Activated naive CD4-positive, alpha-beta T cell treated with anti-CD3 and anti-CD28 coated beads, Interleukin-2, amount 50 U/mL, for 16 hours (primary cell): ENCODE data around the gene ZIC5.

Experiments
- DNase-seq: peaks from one replicate; pipeline ENCODE4 v3.0.0-alpha.2; 2020

The ZIC5 gene

DNA sequence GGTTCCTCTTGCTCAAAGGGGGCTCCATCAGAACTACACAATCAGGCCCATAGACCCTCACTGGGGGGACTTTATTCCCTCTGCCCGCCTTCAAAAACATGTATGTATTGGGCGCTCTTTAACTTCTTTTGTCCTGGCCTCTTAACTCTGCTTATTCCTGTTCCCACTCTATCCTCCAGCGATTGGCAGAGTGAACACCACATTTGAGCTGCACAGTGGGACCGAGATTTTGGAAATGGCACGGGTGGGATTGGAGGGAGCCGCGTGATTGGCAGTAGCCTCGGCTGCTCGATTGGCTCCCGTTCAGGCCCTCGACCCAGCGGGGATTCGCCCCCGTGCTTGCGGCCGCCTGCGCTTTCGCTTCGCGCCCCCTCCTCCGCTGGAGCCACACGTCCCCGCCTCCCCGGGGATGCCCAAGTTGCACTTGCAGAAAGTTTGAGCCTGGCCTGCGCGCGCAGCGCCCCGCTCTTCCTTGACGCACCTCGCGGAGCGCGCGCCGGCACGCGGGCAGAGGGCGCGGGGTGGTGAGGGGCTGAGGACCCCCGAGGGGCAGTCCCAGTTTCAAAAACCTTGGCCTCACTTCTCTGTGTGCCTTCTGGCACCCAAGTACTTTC is at the start of gene ZIC5:
Gene ZIC5 (minus strand): TSS at position 192 of the 614 bp plus-strand sequence. CDS start 164 bp downstream, at position 28.
- no peak for DNase-seq

DNA sequence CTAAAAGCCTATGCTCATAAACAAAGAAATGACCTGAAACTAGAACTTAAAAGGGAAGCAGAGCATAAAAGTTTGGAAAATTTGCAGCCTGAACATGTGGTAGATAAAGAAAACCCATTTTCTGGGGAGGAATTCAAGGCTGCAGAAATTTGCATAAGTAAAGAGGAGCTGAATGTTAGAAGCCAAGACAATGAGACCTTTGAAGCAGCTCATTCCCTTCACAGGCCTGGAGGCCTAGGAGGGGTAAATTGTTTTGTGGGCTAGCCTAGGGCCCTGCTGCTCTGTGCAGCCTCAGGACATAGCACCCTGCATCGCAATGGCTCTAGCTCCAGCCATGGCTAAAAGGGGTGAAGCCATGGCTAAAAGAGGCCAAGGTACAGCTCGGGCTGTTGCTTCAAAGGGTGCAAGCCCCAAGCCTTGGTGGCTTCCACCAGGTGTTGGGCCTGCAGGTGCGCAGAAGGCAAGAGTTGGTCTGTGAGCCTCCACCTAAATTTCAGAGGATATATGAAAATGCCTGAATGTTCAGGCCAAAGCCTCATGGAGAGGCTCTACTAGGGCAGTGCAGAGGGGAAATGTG is 48.3 kb upstream of the ZIC5 start:
- DNase-seq = no peak

DNA sequence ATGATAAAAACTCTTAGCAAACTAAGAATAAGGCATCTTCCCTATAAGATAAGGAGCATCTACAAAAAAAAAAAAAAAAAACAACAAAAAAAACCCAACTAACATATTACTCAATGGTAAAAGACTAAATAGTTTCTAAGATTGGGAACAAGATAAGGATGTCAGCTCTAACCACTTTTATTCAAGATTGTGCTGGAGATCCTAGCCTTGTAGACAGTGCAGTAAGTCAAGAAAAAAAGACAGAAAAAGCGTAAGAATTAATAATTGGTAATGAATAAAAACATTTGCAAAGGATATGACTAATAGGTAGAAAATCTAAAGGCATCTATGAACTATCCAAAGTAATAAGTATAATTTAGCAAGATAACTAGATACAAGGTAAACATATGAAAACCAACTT is 43.1 kb upstream of the ZIC5 start:
- no peak for DNase-seq

DNA sequence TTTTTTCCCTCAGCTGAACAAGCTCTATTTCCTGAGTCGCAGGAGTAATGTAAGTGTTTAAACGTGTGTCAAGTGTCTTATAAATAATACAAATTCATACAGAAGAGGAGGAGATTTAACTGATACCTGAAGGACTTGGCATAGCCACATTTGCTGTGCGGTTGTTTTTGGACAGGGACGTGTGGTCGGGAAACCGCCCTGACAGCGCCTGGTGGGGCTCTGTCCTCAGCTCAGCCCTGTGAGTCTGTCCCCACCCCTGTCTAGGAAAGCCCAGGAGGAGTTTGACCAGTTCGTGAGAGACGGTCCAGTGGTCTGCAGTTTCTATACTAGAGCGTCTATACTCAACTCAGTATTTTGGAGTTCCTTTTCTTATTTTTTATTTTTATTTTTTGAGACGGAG is 26.7 kb upstream of the ZIC5 start:
- no peak for DNase-seq

DNA sequence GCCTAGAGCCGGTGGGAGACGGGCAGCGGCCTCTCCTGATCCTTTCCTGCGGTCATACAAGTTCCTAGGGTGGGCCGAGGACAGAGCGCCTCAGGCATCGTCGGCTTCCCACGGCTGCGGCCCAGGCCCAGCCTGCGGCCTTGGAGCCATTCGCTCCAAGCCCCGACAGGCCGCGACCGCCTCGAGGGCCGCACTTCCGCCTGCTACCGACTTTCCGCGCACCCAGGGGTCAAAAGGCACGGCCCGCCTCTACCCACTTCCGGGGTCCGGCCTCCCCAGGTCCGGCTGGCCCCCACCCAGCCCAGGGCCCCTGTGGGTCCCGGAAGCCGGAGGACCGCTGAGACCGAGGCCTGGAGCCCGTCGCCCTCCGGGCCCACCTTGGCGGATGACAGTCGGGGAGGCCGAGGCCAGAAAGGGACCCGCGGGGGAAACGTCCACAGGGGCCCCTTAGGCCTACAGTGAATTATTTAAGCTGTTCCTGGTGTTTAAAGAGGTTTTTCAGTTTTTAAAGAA is 26.2 kb upstream of the ZIC5 start:
- DNase-seq = no peak

DNA sequence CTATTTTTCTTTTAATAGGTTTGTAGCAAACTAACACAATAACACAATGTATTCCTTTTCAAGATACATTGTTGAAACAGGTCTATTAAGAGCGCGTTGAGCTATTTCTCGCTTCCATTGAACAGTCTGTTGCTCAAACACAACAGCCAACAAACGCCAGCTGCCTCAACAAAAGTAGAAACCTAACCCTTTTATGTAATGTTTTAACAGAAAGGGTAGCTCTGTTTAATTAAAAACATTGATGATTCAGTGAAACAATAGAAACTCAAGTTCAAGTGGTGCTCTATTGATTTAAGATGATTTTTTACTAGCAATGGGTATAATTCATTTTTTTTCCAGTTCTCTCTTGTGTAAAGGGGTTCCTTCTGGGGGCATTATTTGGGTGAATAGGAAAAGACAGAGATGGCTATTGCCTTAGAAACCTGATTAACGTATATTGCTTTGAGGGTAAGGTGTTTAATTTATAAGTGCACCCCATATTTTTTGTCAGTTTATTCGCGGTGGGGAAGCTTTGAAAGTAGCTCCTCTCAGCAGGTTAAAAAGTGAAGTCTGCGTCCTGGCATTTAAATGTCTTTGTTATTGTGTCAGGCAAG is 24.9 kb upstream of the ZIC5 start:
- DNase-seq = no peak

DNA sequence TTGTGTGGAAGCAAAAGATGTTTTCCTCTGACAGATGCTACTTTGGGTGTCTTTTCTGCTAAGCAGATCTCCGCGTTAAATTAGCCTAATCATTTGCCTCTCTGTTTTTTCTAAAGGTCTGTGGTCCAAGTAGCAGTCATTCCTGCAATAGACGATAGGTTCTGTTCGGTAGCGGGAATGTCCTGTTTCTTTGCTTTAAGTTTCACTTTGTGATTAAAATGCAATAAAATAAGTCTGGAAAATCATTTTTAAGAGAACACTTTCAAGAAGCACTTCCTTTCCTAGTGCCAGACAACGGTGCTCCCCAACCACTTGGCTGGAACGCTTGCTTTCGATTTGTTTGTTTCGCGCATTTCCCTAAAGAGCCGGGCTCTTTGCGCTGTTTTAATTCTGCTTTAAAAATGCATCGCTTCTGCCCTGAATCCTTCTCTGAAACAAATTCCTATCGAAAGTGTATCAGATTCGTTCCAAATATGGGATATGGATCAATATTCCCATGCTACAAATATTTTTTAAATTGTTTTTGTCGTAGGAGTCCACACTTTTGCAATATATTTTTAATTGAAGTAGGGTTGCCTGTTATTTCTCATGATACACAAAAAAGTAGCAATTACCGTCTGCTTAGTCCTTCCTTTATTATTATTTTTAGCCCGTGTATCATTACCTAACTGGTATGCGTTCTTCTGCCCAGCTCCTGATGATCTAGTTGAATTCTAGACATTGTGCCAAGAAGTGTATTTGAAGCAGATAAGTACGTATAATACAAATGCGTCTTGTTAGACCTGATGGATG is 24.2 kb upstream of the ZIC5 start:
- no peak for DNase-seq

DNA sequence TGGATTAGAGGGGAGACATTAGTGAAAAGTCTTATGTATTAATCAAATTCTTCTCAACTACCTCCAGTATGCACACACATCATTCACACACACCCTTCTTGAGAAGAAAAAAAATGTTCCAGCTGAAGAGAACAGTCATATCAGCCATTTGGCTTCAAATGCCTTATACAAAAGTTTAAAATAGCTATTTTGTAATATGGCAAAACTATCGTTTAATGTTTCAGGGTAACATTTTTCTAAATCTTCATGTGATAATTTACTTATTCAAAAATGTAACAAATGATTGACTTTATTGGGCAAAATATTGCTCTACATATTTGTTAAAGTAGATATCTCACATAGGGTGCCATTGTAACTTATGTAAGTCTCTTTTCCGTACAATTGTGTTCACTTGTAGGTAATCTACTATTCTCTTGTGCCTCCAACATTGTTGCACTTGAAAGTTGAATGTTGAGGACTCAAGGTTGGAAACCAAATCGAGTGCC is 23.6 kb upstream of the ZIC5 start:
- DNase-seq = no peak

DNA sequence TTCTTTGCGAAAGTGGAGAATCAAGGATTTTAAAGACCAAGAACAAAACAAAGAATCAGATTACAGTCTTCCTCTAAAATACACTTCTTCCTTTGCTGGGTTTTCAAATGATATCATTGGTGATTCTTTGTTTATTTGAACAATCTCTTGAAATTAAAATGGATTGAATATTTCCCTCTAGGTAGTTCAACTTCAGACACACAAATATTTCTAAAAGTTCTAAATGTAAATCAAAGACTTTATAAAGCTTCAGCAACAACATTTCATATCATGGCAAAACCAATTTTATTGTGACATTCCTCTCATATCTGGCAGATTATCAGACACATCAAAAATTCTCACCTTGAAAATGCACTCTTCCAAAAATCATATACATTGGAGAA is 23.1 kb upstream of the ZIC5 start:
- no peak for DNase-seq

DNA sequence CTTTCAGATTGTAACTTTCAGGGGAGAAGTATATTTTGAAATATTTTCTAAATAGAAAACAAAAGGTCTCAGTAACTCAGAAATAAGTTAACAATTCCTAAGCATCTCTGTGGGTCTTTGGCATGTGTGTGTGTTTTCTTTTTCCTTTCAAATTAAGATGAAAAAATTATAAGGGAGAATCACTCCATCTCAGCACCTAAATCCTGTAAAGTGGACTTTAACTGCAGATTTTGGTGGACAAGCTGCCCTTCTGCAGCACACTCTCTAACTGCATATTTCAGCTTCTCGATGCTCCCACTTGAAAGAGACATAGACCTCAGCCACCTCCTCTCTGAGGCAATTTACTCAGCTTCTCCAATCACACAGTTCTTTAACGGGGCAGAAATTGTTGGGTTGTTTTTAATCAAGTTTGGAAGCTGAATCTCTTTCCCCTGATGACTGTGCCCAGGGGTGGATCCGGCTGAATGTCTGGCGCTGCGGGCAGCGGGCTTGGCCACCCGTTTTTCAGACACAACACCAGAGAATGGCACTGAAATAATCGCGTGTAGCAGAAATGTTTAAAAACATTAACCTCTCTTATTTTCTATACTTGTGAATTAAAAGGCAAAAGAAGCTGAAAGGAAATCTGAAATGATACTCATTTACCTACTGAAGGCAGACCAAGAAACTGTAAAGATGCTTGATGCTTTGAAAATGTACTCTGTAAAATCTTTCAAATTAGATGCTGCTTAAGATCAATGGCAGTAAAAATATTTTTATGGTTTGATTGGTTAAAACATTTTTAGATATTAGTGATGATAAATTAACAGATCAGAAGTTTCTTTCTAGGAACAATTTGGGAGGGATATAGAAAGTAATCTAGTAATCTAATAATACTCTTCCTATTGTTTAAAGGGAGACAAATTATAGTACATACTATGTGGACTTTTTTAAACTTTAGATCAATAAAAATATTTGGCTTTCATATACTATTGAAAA is 22.4 kb upstream of the ZIC5 start:
- no peak for DNase-seq

DNA sequence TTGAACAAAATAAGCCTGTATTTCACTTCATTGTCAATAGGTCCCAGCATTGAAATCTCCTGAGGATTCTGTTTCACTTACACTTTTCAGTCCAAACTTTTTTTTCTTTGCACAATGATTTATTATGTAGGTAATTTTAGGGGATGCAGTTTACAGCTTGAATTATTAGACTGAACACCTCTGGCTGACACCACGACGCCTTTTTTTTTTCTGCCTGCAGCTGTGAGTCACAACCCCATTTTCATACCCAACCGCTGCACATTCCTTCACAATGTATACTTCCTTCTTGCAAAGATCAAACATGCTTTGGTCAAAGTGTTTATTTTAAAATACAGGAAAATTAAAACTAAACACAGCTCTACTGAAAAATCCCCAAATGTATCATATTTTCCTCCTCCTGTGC is 21.4 kb upstream of the ZIC5 start:
- no peak for DNase-seq

DNA sequence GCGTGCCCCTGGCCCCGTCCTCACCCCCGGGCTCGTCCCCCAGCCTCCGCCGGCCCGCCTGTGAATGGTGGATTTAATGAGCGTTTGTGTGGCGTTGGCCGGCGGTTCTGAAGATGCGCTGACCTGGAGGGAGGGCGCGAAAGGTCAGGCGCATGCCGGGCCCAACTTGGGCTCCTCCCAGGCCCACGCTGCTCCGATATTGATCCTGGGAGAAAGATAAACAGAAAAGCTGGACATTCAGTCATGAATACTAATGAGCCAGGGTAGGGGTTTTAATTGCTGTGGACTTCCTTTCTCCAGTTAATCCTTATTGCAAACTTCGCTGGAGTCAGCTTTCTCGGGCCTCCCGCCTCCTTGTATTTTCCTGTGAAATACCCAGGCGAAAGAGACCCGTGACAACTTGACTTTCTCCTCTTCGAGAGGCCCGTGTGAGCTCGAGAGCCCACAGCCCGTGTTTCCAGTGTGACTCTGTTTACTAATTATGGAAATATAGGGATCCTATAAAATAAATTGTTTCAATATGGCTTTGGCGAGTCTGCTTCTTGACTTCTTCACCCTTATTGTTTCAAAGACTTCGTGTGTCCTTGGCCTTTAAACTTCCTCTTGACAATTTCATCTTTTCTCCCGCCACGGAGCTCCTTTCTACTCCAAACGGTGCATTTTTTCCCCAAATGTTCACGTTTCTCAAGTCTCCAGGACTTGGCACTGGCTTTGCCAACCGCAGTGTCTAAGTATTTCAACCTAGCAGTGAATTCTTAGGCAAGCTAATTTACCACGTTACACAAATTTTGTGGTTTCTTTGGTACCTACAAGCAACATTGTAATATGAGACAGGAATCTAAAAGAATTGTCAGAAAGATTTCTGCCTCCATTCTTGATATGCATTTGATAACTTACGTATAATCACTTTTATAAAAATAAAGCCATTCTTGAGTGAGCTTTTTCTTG is 20.5 kb upstream of the ZIC5 start:
- no peak for DNase-seq

DNA sequence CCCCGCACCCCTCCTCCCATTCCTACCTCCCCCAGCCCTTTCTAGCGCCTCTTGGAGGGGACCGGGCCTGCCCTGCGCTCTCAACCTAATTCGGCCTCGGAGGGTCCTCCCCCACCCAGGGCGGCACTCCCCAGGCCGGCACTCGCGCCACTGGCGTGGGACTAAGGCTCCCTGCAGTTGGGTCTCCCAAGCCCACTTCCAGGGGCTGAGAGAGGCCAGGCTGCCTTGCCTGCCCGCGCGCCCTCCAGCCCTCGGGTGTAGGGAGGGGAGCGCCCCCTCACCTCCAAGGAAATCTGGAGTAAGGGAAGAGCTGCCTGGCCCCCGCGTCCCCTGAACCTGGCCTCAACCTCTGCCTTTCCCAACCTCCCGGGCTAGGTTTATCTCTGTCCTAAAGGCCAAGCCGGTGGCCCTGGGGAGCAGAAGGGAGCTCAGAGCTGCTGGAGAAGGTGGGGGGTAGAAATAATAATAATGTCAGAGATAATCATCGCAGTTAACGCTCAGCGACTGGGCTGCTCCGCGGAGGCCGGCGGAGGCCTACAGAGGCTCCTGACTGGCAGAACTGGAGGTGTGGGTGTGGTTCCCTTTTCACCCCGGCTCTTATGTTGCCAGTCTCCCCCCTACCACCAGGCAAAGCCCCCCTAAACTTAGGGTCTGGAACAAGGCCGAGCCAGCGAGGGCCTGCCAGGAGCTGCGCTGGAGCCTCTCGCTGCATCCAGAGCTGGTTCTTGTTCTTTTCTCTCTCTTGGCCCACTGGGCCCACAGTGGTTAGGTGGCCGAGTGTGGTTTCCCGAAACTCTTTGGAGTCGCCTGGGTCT is 19.7 kb upstream of the ZIC5 start:
- no peak for DNase-seq

DNA sequence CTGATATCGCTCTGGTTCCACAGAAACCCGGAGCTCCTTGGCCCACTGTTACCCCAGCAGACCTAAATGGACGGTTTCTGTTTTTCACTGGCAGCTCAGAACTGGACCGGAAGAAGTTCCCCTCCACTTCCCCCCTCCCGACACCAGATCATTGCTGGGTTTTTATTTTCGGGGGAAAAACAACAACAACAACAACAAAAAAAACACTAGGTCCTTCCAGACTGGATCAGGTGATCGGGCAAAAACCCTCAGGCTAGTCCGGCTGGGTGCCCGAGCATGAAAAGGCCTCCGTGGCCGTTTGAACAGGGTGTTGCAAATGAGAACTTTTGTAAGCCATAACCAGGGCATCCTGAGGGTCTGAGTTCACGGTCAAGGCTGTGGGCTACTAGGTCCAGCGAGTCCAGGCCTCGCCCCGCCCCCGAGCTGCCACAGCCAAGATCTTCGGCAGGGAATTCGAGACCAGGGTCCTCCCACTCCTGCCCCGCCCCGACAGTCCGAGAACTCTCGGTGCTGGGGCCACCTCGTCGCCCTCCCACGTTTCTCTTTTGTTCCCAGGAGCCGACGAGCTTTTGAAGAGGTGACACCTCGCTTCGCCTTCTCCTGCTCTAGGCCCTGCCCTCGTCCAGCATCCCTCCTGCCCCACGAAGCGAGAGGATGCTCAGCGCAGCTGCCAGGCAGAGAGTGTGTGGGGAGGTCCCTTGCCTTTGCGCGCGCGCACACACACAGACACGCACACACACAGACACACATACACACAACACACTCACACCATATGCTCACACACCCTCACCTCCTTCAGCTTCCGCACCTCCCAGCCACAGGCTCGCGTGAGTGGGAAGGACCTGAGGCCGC is 18.8 kb upstream of the ZIC5 start:
- DNase-seq = no peak

DNA sequence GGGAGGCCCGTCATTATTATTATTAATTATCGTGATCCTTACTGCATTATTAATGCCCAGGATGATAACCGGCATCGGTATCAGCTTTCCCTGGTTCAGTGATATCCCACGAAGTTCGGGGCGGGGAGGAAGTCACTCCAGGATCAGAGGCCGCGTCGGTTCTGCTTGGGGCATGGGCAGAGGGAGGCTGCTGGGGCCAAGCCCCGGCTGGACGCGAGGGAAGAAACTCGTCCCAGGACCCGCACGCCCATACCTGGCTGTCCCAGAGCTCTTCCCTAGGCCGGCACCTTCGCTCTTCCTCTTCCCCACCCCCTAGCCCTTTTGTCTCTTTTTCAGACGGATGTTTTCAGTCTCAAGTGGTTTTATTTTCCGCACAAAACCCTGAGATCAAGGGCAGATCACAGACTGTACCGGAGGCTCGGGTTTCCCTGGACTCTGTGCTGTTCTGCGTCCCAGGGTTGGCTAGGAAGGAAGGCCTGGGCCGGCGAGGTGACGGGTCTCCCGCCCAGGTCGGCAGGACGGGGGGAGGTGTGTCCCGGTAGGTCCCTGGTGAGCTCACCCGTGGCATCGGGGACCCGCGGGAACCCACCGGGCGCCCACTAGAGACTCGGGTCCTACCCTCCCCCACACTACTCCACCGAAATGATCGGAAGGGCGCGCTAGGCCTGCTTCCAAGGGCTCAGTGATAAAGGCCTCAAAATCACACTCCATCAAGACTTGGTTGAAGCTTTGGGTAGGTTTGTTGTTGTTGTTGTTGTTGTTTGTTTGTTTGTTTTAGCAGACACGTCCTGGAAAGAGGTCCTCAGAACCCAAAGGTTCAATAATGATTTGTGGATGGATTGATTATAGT is 17.9 kb upstream of the ZIC5 start:
- no peak for DNase-seq

DNA sequence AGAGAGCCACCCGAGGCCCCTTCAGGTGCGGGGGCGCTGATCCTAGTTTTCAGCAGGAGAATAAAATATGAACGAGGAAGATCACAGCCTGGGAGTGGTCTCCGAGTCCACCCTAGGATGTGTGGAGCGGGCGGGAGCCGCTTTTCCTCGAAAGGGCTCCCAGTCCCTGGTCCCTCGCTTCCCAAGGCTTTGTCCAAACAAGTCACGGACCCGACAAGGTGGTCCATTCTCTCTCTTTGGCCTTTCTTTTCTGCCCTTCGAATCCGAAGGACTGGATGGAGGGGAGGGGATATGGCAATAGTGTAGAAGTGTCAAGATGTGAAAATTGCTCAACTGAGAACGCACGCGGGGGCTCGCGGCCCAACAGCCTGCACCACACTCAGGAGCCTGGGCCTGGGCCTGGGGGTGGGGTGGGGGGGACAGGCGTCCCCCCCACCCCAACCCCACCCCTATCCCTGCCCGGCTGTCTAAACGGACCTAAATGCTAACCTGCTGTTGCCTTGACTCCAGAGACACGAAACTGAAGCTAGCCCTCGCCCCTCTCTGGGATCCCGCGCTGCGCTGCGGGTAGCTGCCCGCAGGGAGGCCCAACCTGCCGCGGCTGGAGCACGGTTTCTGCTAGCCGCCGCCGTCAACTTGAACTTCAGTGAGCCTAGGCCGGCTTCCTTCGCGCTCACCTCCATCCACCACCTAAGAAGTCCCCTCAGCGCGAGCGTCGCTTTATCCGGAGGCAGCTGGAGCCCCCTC is 17.1 kb upstream of the ZIC5 start:
- no peak for DNase-seq
